ENCODE measurements around the gene NTMT2. TPM values are rescaled to one million over a fixed set of nuclear protein-coding genes. Genes with fewer than 3 reads are reported as not detected.

Gene NTMT2
- total RNA-seq, 1 donor from 2014 or later: not detected

DNA sequence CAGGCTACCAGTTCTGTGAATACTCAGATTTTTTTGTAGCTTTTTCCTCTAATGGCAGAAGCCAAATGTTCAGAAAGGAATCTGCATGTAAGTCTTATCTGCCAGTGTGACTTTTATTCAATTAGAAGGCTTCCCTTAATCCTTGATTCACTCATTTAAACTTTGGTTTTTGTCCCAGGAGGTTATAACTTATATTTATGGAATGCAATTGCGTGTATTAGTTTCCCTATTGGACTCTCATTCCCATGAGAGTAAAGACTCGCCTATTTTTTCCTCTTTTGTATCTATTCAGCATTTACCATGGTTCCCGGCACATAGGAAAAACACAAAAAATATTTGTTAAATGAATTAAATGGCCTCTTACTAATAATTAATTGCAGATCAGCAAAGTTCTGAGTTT lies 3.5 kb downstream of the NTMT2 start:
- H3K4me1 Mint-ChIP-seq: peaks cover 29% of the 10 kb centered on the region
- Histone ChIP-seq H3K4me1 (no peaks in the 10 kb centered on the region), H3K27ac (no peak overlapping the region), H3K9ac (no peak overlapping the region), H4K20me1 (ENCODE audit: low read depth) (peaks cover 12% of the 10 kb centered on the region), H2AFZ (replicated peaks) (no peak overlapping the region), H3K79me2 (ENCODE audit: low read depth) (no peaks in the 10 kb centered on the region), H3K4me2 (no peak overlapping the region), H3F3A (ENCODE audit: low read depth) (no peaks in the 10 kb centered on the region), H3K4me3 (no peak overlapping the region), H3K36me3 (no peaks in the 10 kb centered on the region), H3K27me3 (peaks cover 60% of the 10 kb centered on the region), H3K9me3 (ENCODE audit: low read depth) (no peaks in the 10 kb centered on the region)
- no peak overlapping the region for H3K4me3 Mint-ChIP-seq
- TF ChIP-seq, protein P1, sequence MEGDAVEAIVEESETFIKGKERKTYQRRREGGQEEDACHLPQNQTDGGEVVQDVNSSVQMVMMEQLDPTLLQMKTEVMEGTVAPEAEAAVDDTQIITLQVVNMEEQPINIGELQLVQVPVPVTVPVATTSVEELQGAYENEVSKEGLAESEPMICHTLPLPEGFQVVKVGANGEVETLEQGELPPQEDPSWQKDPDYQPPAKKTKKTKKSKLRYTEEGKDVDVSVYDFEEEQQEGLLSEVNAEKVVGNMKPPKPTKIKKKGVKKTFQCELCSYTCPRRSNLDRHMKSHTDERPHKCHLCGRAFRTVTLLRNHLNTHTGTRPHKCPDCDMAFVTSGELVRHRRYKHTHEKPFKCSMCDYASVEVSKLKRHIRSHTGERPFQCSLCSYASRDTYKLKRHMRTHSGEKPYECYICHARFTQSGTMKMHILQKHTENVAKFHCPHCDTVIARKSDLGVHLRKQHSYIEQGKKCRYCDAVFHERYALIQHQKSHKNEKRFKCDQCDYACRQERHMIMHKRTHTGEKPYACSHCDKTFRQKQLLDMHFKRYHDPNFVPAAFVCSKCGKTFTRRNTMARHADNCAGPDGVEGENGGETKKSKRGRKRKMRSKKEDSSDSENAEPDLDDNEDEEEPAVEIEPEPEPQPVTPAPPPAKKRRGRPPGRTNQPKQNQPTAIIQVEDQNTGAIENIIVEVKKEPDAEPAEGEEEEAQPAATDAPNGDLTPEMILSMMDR (IDR thresholded peaks at IDR 0.05): no peak
- no peak for TF ChIP-seq EZH2 (IDR thresholded peaks at IDR 0.05)
- no peak for TF ChIP-seq EZH2phosphoT487 (IDR thresholded peaks at IDR 0.05)
- H3K27ac Mint-ChIP-seq: no peak overlapping the region
- no peak for DNase-seq (ENCODE audit: low spot score)
- H3K27me3 Mint-ChIP-seq (ENCODE audit: insufficient read depth, low read depth): peaks cover 13% of the 10 kb centered on the region
- no peaks in the 10 kb centered on the region for H3K9me3 Mint-ChIP-seq
- no peaks in the 10 kb centered on the region for H3K36me3 Mint-ChIP-seq

GRCh38 chr1:170150016-170150415 lies 4.3 kb downstream of the NTMT2 start:
- Histone ChIP-seq H3K9ac (no peak overlapping the region), H4K20me1 (ENCODE audit: low read depth) (peaks cover 10% of the 10 kb centered on the region), H3K4me1 (no peaks in the 10 kb centered on the region), H3F3A (ENCODE audit: low read depth) (no peaks in the 10 kb centered on the region), H3K4me3 (no peak overlapping the region), H2AFZ (replicated peaks) (no peak overlapping the region), H3K27ac (no peak overlapping the region), H3K9me3 (ENCODE audit: low read depth) (no peaks in the 10 kb centered on the region), H3K4me2 (no peak overlapping the region), H3K27me3 (peaks cover 52% of the 10 kb centered on the region), H3K79me2 (ENCODE audit: low read depth) (no peaks in the 10 kb centered on the region), H3K36me3 (no peaks in the 10 kb centered on the region)
- H3K36me3 Mint-ChIP-seq: no peaks in the 10 kb centered on the region
- H3K27me3 Mint-ChIP-seq (ENCODE audit: insufficient read depth, low read depth): peaks cover 8% of the 10 kb centered on the region
- H3K4me1 Mint-ChIP-seq: peaks cover 25% of the 10 kb centered on the region
- TF ChIP-seq EZH2 (IDR thresholded peaks at IDR 0.05): no peak
- TF ChIP-seq, protein P1 (IDR thresholded peaks at IDR 0.05): no peak
- no peak for TF ChIP-seq EZH2phosphoT487 (IDR thresholded peaks at IDR 0.05)
- DNase-seq (ENCODE audit: low spot score): no peak
- H3K27ac Mint-ChIP-seq: no peak overlapping the region
- H3K9me3 Mint-ChIP-seq: no peaks in the 10 kb centered on the region
- H3K4me3 Mint-ChIP-seq: no peak overlapping the region

DNA sequence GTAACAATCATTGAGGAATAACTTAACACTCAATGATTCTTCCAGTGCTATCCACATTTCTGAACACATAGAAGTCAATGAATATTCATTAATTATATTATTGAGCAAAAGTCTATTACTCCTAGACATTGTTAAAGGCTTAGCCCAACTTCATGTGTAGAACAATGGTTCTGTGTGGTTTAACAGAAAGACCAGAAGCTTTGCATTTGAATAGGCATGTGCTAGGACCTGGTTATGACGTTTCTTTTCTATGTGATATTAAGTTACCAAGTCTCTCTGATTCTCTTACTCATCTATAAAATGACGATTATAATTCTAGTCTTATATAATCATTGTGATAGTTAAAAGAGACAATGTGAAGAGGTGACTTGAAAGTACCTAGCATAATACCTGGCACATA lies 5.2 kb downstream of the NTMT2 start:
- Histone ChIP-seq H3K79me2 (ENCODE audit: low read depth) (no peaks in the 10 kb centered on the region), H3K9me3 (ENCODE audit: low read depth) (no peaks in the 10 kb centered on the region), H3K27me3 (peaks cover 43% of the 10 kb centered on the region), H3K4me3 (no peak overlapping the region), H3K9ac (no peak overlapping the region), H3K27ac (no peak overlapping the region), H3F3A (ENCODE audit: low read depth) (no peaks in the 10 kb centered on the region), H4K20me1 (ENCODE audit: low read depth) (peaks cover under 1% of the 10 kb centered on the region), H2AFZ (replicated peaks) (no peak overlapping the region), H3K4me1 (no peaks in the 10 kb centered on the region), H3K36me3 (no peaks in the 10 kb centered on the region), H3K4me2 (no peak overlapping the region)
- TF ChIP-seq EZH2 (IDR thresholded peaks at IDR 0.05) (no peak), EZH2phosphoT487 (IDR thresholded peaks at IDR 0.05) (no peak)
- TF ChIP-seq, protein P1 (IDR thresholded peaks at IDR 0.05): no peak
- Mint-ChIP-seq H3K9me3 (no peaks in the 10 kb centered on the region), H3K4me3 (no peak overlapping the region), H3K36me3 (no peaks in the 10 kb centered on the region), H3K27ac (no peak overlapping the region), H3K27me3 (ENCODE audit: insufficient read depth, low read depth) (peaks cover 8% of the 10 kb centered on the region), H3K4me1 (peaks cover 16% of the 10 kb centered on the region)
- no peak for DNase-seq (ENCODE audit: low spot score)

Data from neural progenitor cell (in vitro differentiated cells).